Activated CD4-positive, alpha-beta memory T cell treated with anti-CD3 and anti-CD28 coated beads, Interleukin-2, amount 10 ng/mL, durations not matched to agents 7 days and 5 days (primary cell): Measurements from ENCODE around the gene GLT8D2. TPM values are rescaled to one million over a fixed set of nuclear protein-coding genes. Genes with fewer than 3 reads are reported as not detected.

Experiments
- CTCF ChIA-PET: fragments of 350-600 bp; sonication (Branson Sonifier 250); formaldehyde crosslinking; loops from one replicate; lab custom pipeline; 2021; ENCODE audit warnings: antibody characterized with exemption, inconsistent platforms; lab: Charles Lee
- POLR2A ChIA-PET: fragments of 350-600 bp; sonication (Branson Sonifier 250); formaldehyde crosslinking; loops from one replicate; lab custom pipeline; 2021; ENCODE audit warnings: antibody characterized with exemption; lab: Charles Lee
- DNase-seq: peaks from one replicate; pipeline ENCODE4 v3.0.0-alpha.2; 2020
- H3K27ac Mint-ChIP-seq: one replicate; pipeline ENCODE4 v1.8.0; 2021; ENCODE audit warnings: mild to moderate bottlenecking, mixed read lengths
- H3K27me3 Mint-ChIP-seq: one replicate; pipeline ENCODE4 v1.8.0; 2021; ENCODE audit warnings: mixed read lengths
- H3K36me3 Mint-ChIP-seq: one replicate; pipeline ENCODE4 v1.8.0; 2021; ENCODE audit warnings: low read depth, mixed read lengths
- H3K4me1 Mint-ChIP-seq: one replicate; pipeline ENCODE4 v1.8.0; 2021; ENCODE audit warnings: mixed read lengths
- H3K4me3 Mint-ChIP-seq: one replicate; pipeline ENCODE4 v1.8.0; 2021; ENCODE audit warnings: mild to moderate bottlenecking, mixed read lengths
- H3K9me3 Mint-ChIP-seq: one replicate; pipeline ENCODE4 v1.8.0; 2021; ENCODE audit warnings: mixed read lengths
- total RNA-seq, 2 experiments: library from RNA; stranded (reverse); gene quantifications; one replicate each; pipeline ENCODE4 v1.2.3, GENCODE V29; 2021

Gene GLT8D2
- not detected for total RNA-seq

GRCh38 chr12:104049903-104050356 is at the start of gene GLT8D2:
Gene GLT8D2 (minus strand): TSS chr12:104050187. CDS start chr12:104019648, 30,539 bp downstream.
- H3K27me3 Mint-ChIP-seq, result peaks cover 48% of the 10 kb centered on the region
- H3K4me1 Mint-ChIP-seq, result peaks cover 15% of the 10 kb centered on the region
- ChIA-PET POLR2A (no interaction called here), CTCF (no interaction called here)
- no peaks in the 10 kb centered on the region for H3K36me3 Mint-ChIP-seq
- DNase-seq, result no peak
- H3K27ac Mint-ChIP-seq, result no peak within 1 kb of the TSS
- no peak within 1 kb of the TSS for H3K4me3 Mint-ChIP-seq
- H3K9me3 Mint-ChIP-seq, result no peaks in the 10 kb centered on the region

- no peak for DNase-seq
- CTCF ChIA-PET, result interaction anchor here (0.6 to 2.2 kb wide), 4 partner anchors 10 to 133 kb away, joined by 3 to 14 read pairs (median 4); partner anchors contain the start of gene TDG
- peaks cover 51% of the 10 kb centered on the region for H3K36me3 Mint-ChIP-seq
- H3K4me3 Mint-ChIP-seq, result no peak overlapping the region
- H3K9me3 Mint-ChIP-seq, result no peaks in the 10 kb centered on the region
- peaks cover 9% of the 10 kb centered on the region for H3K4me1 Mint-ChIP-seq
- POLR2A ChIA-PET, result interaction anchor here (0.9 kb wide), 1 partner anchor 11 kb away, joined by 3 read pairs; no protein-coding TSS in a partner anchor
- no peak overlapping the region for H3K27ac Mint-ChIP-seq
- H3K27me3 Mint-ChIP-seq, result no peaks in the 10 kb centered on the region
Observed at GRCh38 chr12:104097954-104098353, 48.0 kb upstream of the GLT8D2 start.

DNA sequence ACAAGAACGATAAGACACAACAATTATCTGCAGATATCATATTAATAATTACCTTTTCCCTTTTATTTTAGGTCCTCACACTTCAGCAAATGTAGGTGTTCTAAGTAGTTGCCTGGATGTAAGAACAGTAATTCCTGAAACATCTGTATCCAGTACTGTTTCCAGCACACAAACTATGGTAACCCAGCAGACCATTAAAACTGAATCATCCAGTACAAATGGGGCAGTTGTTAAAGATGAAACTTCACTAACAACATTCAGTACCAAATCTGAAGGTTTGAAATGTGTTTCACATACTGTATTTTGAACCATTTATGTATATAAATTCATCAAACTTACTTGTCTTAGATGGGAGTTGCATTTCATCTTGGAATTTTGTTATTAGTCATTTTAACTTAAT is 45.3 kb upstream of the GLT8D2 start:
- no peak overlapping the region for H3K4me3 Mint-ChIP-seq
- H3K27me3 Mint-ChIP-seq, result no peaks in the 10 kb centered on the region
- no peak overlapping the region for H3K27ac Mint-ChIP-seq
- peaks cover 9% of the 10 kb centered on the region for H3K4me1 Mint-ChIP-seq
- ChIA-PET POLR2A (no interaction called here), CTCF (no interaction called here)
- H3K36me3 Mint-ChIP-seq, result peaks cover 49% of the 10 kb centered on the region
- no peak for DNase-seq
- no peaks in the 10 kb centered on the region for H3K9me3 Mint-ChIP-seq

DNA sequence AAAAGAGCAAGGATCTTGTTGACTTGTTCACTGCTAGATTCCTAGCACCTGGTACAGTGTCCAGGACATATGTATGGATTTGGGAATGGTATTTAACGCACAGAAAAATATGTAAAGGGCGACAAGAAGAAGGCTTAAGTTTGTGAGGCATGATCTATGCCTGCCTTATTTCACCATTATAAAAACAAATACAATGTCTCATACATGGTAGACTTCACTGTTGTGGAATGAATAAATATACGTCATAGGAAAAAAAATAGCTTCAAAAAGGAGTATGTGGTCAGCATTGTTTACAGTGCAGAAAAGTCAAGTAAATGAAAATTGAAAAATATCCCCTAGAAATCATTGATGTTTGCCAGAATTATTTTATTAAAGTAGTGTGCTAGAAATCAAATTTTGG is 44.3 kb upstream of the GLT8D2 start:
- no peaks in the 10 kb centered on the region for H3K9me3 Mint-ChIP-seq
- no peak for DNase-seq
- peaks cover 9% of the 10 kb centered on the region for H3K4me1 Mint-ChIP-seq
- peaks cover 57% of the 10 kb centered on the region for H3K36me3 Mint-ChIP-seq
- CTCF ChIA-PET, result no interaction called here
- POLR2A ChIA-PET, result no interaction called here
- H3K27me3 Mint-ChIP-seq, result no peaks in the 10 kb centered on the region
- no peak overlapping the region for H3K4me3 Mint-ChIP-seq
- H3K27ac Mint-ChIP-seq, result no peak overlapping the region

- ChIA-PET POLR2A (interaction anchor here (1.1 kb wide), 1 partner anchor 9 kb away, joined by 3 read pairs; no protein-coding TSS in a partner anchor), CTCF (interaction anchor here (4.0 kb wide), 1 partner anchor 18 kb away, joined by 13 read pairs; no protein-coding TSS in a partner anchor)
- peaks cover 9% of the 10 kb centered on the region for H3K4me1 Mint-ChIP-seq
- no peak overlapping the region for H3K27ac Mint-ChIP-seq
- H3K36me3 Mint-ChIP-seq, result peaks cover 54% of the 10 kb centered on the region
- no peak for DNase-seq
- H3K9me3 Mint-ChIP-seq, result no peaks in the 10 kb centered on the region
- no peak overlapping the region for H3K4me3 Mint-ChIP-seq
- no peaks in the 10 kb centered on the region for H3K27me3 Mint-ChIP-seq
Observed at GRCh38 chr12:104091136-104091535, 41.1 kb upstream of the GLT8D2 start.

DNA sequence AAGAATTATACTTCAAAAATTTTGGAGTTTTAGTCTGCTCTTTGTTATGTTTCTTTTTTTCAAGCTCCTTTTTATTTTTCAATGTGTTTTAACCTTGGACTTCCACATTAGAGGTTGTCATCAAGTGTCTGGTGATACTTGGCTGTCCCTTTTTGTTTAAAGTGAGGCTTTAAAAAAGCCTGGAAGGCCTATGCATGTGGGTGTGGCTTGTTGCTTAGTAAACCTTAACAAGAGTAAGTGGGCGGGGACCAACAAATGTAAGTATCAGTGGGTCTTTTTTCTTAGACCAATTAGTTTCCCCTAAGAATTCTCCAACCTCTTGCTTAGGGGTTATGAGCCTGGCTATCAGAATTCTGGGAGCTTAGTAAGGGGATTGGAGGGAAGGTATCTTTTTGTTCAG is 40.7 kb upstream of the GLT8D2 start:
- H3K9me3 Mint-ChIP-seq, result no peaks in the 10 kb centered on the region
- H3K27me3 Mint-ChIP-seq, result no peaks in the 10 kb centered on the region
- H3K27ac Mint-ChIP-seq, result no peak overlapping the region
- H3K4me3 Mint-ChIP-seq, result no peak overlapping the region
- peaks cover 9% of the 10 kb centered on the region for H3K4me1 Mint-ChIP-seq
- CTCF ChIA-PET, result interaction anchor here (4.0 kb wide), 1 partner anchor 18 kb away, joined by 13 read pairs; no protein-coding TSS in a partner anchor
- POLR2A ChIA-PET, result interaction anchor here (1.1 kb wide), 1 partner anchor 10 kb away, joined by 3 read pairs; no protein-coding TSS in a partner anchor
- DNase-seq, result no peak
- H3K36me3 Mint-ChIP-seq, result peaks cover 56% of the 10 kb centered on the region

- ChIA-PET POLR2A (interaction anchor here (1.2 kb wide), 1 partner anchor 20 kb away, joined by 3 read pairs; the partner anchor contains the start of gene HCFC2), CTCF (interaction anchor here (2.4 kb wide), 1 partner anchor 25 kb away, joined by 11 read pairs; no protein-coding TSS in a partner anchor)
- DNase-seq, result no peak
- Mint-ChIP-seq H3K4me3 (no peak overlapping the region), H3K4me1 (peaks cover 24% of the 10 kb centered on the region), H3K9me3 (no peaks in the 10 kb centered on the region), H3K36me3 (peaks cover 48% of the 10 kb centered on the region), H3K27me3 (no peaks in the 10 kb centered on the region), H3K27ac (no peak overlapping the region)
Observed at GRCh38 chr12:104083769-104084475, 33.9 kb upstream of the GLT8D2 start.

DNA sequence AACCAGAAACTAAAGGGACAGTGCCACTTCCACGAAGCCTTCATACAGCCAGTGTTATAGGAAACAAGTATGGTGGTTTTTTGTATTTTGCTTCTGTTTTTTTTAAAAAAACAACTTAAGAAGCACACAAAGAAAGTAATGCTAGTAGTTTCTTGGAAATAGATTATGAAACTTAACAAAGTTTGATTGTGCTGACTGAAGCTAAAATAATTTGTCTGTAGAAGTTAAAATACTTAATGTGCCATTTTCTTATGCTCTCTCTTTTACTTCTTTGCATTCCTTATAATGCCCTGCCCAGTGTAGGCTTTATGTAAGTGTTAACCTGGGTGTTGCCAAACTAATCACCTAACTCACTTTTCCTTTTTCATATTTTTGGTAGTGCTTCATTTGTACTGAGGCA is 30.8 kb upstream of the GLT8D2 start:
- no peaks in the 10 kb centered on the region for H3K9me3 Mint-ChIP-seq
- H3K4me1 Mint-ChIP-seq, result peaks cover 24% of the 10 kb centered on the region
- H3K27ac Mint-ChIP-seq, result no peak overlapping the region
- no peak for DNase-seq
- CTCF ChIA-PET, result no interaction called here
- POLR2A ChIA-PET, result no interaction called here
- H3K36me3 Mint-ChIP-seq, result peaks cover 44% of the 10 kb centered on the region
- H3K27me3 Mint-ChIP-seq, result no peaks in the 10 kb centered on the region
- no peak overlapping the region for H3K4me3 Mint-ChIP-seq

- POLR2A ChIA-PET, result interaction anchor here (1.0 to 1.3 kb wide), 2 partner anchors 11 to 15 kb away, joined by 4 read pairs; partner anchors contain the start of gene HCFC2
- Mint-ChIP-seq H3K27me3 (no peaks in the 10 kb centered on the region), H3K9me3 (no peaks in the 10 kb centered on the region), H3K4me3 (no peak overlapping the region), H3K27ac (no peak overlapping the region), H3K36me3 (peaks cover 34% of the 10 kb centered on the region), H3K4me1 (peaks cover 16% of the 10 kb centered on the region)
- DNase-seq, result no peak
- CTCF ChIA-PET, result interaction anchor here (1.5 kb wide), 1 partner anchor 30 kb away, joined by 5 read pairs; no protein-coding TSS in a partner anchor
Observed at GRCh38 chr12:104079024-104079423, 29.0 kb upstream of the GLT8D2 start.

GRCh38 chr12:104073699-104074098 is 23.7 kb upstream of the GLT8D2 start:
- H3K4me3 Mint-ChIP-seq, result no peak overlapping the region
- H3K4me1 Mint-ChIP-seq, result peaks cover 7% of the 10 kb centered on the region
- H3K9me3 Mint-ChIP-seq, result no peaks in the 10 kb centered on the region
- ChIA-PET POLR2A (interaction anchor here (1.1 kb wide), 1 partner anchor 96 kb away, joined by 3 read pairs; no protein-coding TSS in a partner anchor), CTCF (interaction anchor here (0.9 kb wide), 1 partner anchor 10 kb away, joined by 4 read pairs; the partner anchor contains the start of gene HCFC2)
- no peak for DNase-seq
- peaks cover 28% of the 10 kb centered on the region for H3K36me3 Mint-ChIP-seq
- H3K27me3 Mint-ChIP-seq, result no peaks in the 10 kb centered on the region
- no peak overlapping the region for H3K27ac Mint-ChIP-seq

GRCh38 chr12:104072099-104072498 is 22.1 kb upstream of the GLT8D2 start:
- ChIA-PET CTCF (no interaction called here), POLR2A (no interaction called here)
- H3K9me3 Mint-ChIP-seq, result no peaks in the 10 kb centered on the region
- peaks cover 29% of the 10 kb centered on the region for H3K36me3 Mint-ChIP-seq
- DNase-seq, result no peak
- no peak overlapping the region for H3K27ac Mint-ChIP-seq
- H3K27me3 Mint-ChIP-seq, result no peaks in the 10 kb centered on the region
- H3K4me1 Mint-ChIP-seq, result peaks cover 11% of the 10 kb centered on the region
- no peak overlapping the region for H3K4me3 Mint-ChIP-seq

GRCh38 chr12:104064842-104065427 is 14.9 kb upstream of the GLT8D2 start:
- Mint-ChIP-seq H3K36me3 (peaks cover 16% of the 10 kb centered on the region), H3K9me3 (no peaks in the 10 kb centered on the region), H3K4me3 (peak overlapping the region; percentile 95), H3K27me3 (peaks cover 11% of the 10 kb centered on the region), H3K4me1 (peaks cover 28% of the 10 kb centered on the region), H3K27ac (peak overlapping the region; percentile 76)
- no peak for DNase-seq
- CTCF ChIA-PET, result interaction anchor here (1.3 to 5.2 kb wide), 5 partner anchors 9 to 100 kb away, joined by 3 to 40 read pairs (median 4); no protein-coding TSS in a partner anchor
- POLR2A ChIA-PET, result interaction anchor here (1.3 to 2.6 kb wide), 8 partner anchors 14 to 223 kb away, joined by 3 to 24 read pairs (median 6); partner anchors contain the start of genes NFYB, NT5DC3 and TDG
